GM10248 (cell line): ENCODE results near the gene TRMT11.

ENCODE experiments used
- CTCF ChIA-PET: fragments of 300-600 bp; sonication (Branson Sonifier 250); formaldehyde crosslinking; extraction: SDS; loops from one replicate; lab custom pipeline; 2021; ENCODE audit warnings: antibody characterized with exemption; lab: Yijun Ruan, JAX
- POLR2A ChIA-PET: fragments of 350-650 bp; sonication (Branson Sonifier 250); formaldehyde crosslinking; extraction: SDS; loops from one replicate; lab custom pipeline; 2020; ENCODE audit warnings: antibody characterized with exemption; lab: Yijun Ruan, JAX
- DNase-seq: peaks from one replicate; pipeline ENCODE4 v3.0.0; 2012; ENCODE audit errors: extremely low spot score
- TF ChIP-seq, protein P1 (sequence below): IDR thresholded peaks from 2 replicates; pipeline ENCODE4 v1.5.1; 2012; ENCODE audit warnings: mild to moderate bottlenecking, low read depth; ENCODE audit errors: extremely low read depth, missing control alignments, control extremely low read depth

The TRMT11 gene

DNA sequence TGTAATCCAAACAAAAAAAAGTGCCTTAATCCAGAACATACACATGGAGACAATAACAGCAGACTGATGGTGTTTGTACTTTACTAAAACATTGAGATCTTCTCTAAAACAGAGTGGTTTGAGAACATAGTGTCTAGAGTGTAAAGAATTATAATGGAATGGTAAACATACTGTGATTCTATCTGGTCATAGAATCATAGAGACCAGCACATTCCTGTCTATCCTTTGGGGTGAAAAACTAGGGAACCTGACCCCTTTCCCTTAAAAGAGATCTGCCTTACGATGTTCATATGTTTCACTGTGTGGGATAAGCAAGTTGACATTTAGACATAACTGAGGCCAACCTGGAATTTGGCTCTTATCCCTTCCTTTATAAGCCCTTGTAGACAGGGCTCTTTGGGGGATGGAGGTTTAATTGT is 55.7 kb downstream of the TRMT11 start:
- ChIA-PET CTCF (no interaction called here), POLR2A (no interaction called here)
- TF ChIP-seq, protein P1, sequence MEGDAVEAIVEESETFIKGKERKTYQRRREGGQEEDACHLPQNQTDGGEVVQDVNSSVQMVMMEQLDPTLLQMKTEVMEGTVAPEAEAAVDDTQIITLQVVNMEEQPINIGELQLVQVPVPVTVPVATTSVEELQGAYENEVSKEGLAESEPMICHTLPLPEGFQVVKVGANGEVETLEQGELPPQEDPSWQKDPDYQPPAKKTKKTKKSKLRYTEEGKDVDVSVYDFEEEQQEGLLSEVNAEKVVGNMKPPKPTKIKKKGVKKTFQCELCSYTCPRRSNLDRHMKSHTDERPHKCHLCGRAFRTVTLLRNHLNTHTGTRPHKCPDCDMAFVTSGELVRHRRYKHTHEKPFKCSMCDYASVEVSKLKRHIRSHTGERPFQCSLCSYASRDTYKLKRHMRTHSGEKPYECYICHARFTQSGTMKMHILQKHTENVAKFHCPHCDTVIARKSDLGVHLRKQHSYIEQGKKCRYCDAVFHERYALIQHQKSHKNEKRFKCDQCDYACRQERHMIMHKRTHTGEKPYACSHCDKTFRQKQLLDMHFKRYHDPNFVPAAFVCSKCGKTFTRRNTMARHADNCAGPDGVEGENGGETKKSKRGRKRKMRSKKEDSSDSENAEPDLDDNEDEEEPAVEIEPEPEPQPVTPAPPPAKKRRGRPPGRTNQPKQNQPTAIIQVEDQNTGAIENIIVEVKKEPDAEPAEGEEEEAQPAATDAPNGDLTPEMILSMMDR: no peak
- DNase-seq: no peak

GRCh38 chr6:126047648-126048047 is 61.3 kb downstream of the TRMT11 start:
- no peak for DNase-seq
- ChIA-PET CTCF (interaction anchor here (1.0 to 2.1 kb wide), 4 partner anchors 9 to 52 kb away, joined by 3 to 9 read pairs (median 4); no protein-coding TSS in a partner anchor), POLR2A (no interaction called here)
- TF ChIP-seq, protein P1: no peak

DNA sequence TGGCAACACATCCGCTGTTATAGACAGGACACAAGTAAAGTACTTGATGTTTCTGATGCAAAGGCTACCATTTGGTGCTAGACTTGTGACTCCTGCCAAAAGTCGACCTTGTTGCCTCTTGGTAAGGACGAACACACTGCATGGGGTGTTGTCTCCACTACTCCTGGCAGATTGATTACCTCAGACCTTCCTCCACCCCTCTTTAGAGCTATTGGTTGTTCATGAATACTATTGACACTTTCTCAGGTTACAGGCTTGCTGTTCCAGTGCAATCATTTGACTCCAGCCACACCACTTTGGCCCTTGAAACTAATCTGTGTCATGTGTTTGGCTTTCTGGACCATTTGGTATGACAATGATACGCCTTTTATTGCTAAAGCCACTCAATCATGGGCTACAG is 62.3 kb downstream of the TRMT11 start:
- DNase-seq: no peak
- ChIA-PET POLR2A (no interaction called here), CTCF (interaction anchor here (1.0 to 2.1 kb wide), 4 partner anchors 8 to 53 kb away, joined by 3 to 9 read pairs (median 4); no protein-coding TSS in a partner anchor)
- TF ChIP-seq, protein P1: no peak

DNA sequence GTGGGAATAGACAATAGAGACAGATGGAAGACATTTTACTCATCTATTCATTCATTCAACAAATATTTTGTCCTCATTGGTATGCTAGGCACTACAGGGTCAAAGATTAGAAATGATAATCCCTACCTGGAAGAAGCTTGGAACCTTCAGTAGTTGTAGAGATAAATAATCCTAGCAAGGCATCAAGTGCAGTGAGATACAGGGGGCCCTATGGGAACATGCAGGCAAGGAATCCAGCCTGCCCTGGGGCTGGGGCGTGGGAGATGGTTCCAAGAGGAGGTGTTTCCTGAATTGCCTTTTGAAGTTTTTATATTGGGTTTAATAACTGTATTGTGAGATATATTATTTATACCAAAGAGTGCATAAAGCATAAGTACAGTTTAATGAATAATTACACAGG is 64.5 kb downstream of the TRMT11 start:
- ChIA-PET CTCF (no interaction called here), POLR2A (no interaction called here)
- no peak for DNase-seq
- TF ChIP-seq, protein P1: no peak

DNA sequence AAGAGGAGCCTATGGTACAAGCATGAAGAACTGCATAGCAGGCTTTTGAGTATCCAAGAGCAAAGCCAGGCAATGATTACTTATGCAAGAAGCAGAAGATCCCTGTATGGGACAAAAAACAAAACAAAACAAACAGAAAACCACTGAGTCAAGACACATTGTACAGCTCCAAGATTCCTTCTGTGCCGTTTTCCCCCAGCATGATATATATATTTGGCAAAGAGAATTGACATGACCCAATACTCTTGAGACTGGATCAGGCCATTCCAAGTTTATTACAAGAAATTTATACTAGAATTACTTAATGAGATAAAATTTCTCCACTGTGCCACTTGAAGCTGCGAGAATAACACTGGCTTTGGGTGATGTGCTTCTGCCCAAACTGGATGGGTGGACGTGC is 65.5 kb downstream of the TRMT11 start:
- ChIA-PET CTCF (interaction anchor here (0.9 to 1.5 kb wide), 3 partner anchors 11 to 56 kb away, joined by 3 to 5 read pairs (median 4); no protein-coding TSS in a partner anchor), POLR2A (no interaction called here)
- TF ChIP-seq, protein P1: no peak
- no peak for DNase-seq

DNA sequence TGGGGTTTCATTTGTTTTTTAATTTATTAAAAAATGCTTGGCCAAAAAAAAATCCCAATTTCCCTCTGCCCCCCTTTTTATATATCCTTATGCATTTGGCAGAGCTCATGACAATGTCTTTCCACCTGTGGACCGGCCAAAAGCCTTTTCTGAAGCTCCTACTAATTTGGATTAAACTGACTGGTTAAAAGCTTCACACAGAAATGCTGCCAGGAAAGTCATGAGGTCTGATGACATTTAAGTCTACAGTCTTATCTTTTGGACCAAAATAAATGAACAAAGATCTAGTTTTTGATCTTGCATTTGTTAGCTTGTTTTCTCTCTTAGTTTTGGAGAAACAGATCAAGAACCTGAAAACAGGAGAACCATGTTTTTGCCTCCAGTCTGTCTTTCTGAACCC is 66.1 kb downstream of the TRMT11 start:
- ChIA-PET CTCF (interaction anchor here (0.9 to 1.5 kb wide), 4 partner anchors 10 to 57 kb away, joined by 3 to 5 read pairs (median 4); no protein-coding TSS in a partner anchor), POLR2A (no interaction called here)
- TF ChIP-seq, protein P1: no peak
- no peak for DNase-seq
